GM19468 (cell line): ENCODE results near the gene TRAF3.
"Not testable (repeated sequence)": the region's sequence is repeated elsewhere in the genome, so short reads cannot be mapped to it uniquely, and the experiment has no call there.

Experiments
- ATAC-seq: cut with Tn5 transposase; IDR thresholded peaks from one replicate; pipeline ENCODE4 v1.9.1; 2021; ENCODE audit warnings: mild to moderate bottlenecking, moderate library complexity, moderate number of reproducible peaks; ENCODE audit not compliant: unreplicated experiment; ENCODE audit errors: extremely low read depth

TRAF3 gene

DNA sequence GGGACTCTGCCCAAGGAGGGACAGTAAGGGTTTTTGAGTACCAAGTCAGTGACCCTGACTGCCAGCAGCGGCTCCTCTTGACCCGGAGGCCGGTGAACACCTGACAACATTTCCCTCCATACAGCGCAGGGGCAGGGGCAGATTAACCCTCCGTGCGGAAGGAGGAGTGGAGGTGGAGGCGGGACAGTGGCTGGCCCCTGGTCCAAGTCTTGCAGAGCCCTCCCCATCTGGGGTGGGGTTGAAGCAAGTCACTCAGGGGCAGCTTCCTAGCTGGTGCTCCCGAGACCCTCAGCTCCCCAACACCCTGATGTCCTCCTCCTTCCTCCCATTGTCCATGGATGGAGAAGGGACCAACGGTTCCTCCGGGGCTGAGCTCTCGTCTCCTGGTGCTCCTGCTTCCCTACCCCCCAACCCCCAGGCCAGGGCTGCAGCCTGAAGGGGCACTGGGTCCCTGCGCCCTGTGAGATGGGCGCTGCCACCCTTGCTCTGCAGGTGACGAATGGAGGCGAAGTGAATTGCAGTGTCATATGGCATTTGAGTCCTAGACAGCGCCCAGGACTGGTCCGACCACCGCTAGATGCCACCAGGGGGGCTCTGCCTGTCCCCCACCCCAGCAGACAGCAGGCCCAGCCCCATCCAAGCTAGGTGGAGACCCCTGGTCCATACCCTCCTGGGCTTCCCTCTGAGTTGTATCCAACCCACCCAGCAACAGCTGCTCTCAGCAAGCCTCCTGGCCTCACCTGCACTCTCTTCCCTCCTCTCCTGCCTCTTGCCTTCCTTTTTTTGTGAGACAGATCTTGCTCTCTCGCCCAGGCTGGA, 138.3 kb downstream of the TRAF3 start:
- ATAC-seq: no peak

- no peak for ATAC-seq
These were observed 139.3 kb downstream of the TRAF3 start for GRCh38 chr14:102916347-102917055.

DNA sequence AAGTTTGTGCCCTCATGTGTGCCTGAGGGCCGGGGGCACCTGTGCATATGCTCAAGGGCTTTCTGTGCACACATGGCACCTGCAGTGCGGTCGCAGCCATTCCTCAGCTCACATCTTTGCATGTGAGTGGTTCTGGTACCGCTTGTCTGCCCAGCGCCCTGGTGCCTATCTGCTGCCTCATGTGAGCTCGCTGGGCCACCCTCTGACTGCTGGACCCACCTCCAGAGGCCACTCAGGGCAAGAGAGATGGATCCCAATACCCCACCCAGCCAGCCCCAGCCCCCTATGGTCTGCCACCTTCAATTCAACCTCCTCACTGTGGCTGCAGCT, 139.8 kb downstream of the TRAF3 start:
- no peak for ATAC-seq

DNA sequence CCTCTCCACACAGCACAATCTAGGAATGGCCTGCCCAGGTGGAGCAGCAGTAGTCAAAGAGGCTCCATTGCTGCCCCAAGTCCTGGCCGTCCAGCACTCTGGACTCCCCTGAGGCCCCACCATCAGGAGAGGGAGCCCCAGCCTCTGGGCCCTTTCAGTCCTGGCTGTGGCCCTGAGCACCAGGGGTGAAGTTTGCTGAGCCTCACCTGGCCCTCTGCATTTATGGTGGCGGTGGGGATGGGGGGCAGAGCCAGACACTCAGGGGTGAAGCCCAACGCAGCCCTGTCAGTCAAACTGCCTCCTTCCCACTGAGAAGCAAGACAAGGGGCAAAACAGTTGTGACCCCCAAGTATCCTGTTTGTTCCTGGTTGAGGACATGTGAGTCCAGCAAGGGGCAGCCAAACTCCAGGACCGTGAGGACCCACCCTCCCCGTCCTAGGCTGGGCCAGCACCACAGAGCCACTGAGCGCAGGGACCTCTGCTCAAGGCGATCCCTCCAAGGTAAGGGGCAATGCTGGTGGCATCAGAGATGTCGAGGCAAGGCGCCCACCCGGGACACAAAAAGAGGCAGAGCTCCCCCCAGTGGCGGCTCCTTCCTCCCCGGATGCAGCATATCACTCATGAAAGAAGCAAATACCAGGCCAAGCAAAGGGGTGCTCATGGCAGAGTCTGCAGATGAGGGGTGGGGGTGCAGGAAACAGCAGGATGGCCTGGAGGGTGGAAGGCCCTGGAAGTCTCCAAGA, 140.4 kb downstream of the TRAF3 start:
- no peak for ATAC-seq

GRCh38 chr14:102918438-102918837, 141.2 kb downstream of the TRAF3 start:
- no peak for ATAC-seq

GRCh38 chr14:102920273-102920997, 143.2 kb downstream of the TRAF3 start:
- ATAC-seq: no peak

- no peak for ATAC-seq
These were observed 143.7 kb downstream of the TRAF3 start for GRCh38 chr14:102920998-102921304.

DNA sequence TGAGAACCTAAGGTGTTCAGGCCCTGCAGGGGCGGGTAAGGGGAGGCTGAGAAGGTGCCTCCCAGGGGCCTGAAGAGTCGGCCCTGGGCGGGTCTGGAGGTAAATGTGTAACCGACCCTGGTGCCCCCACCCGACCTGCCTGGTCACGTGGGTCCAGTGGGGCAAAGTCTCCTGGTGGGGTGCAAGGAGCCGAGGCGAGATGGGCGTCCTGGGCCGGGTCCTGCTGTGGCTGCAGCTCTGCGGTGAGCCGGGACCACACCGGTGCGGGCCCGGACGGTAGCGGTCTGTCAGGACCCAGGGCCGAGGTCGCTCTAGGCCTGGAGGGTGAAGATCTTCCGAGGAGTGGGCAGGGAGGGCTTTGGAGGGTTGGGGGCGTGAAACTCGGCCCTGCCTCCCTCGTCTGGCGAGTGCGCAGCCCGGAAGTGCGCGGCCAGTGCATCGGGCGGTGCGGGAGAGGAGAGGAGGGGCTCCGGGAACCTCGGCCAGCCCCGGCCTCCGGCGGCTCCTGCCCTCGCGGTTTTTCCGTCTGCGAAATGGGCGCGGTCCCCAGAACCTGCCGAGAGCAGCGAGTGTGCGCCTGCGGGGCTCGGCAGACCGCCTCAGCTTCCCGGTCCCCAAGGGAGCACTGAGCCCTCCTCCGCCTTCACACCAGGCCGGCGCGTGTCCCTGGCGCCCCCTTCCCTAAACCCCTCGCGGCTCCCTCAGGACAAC, 145.4 kb downstream of the TRAF3 start, which contains the start of gene AMN:
Gene AMN (plus strand): TSS at position 174 of the 711 bp plus-strand sequence. CDS start 26 bp downstream, at position 200.
- no peak for ATAC-seq

GRCh38 chr14:102923201-102923924, 146.1 kb downstream of the TRAF3 start:
- ATAC-seq: no peak

- no peak for ATAC-seq
These were observed 146.8 kb downstream of the TRAF3 start for GRCh38 chr14:102923925-102924486.

- no peak for ATAC-seq
These were observed 147.7 kb downstream of the TRAF3 start for GRCh38 chr14:102924632-102925588.

DNA sequence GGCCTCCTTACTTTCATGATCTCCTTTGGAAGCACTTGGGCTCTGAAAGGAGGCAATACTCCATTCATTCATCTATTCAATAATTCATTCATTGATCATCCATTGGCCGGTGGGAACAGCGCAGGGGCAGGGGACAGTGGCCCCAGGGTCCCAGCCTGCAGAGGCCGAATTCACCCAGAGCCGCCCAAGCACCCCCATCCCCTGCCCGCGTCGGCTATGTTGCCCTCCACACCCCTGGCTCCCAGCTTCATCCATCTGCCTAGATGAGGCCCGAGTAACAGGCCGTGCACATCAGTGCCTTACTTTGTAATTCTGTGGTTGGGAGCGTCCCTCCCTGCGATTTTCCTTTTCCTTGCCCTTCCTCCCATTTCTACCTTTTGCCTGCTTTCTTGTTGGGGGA, 148.4 kb downstream of the TRAF3 start:
- ATAC-seq: no peak

GRCh38 chr14:102926104-102926503, 148.9 kb downstream of the TRAF3 start:
- ATAC-seq: no peak

DNA sequence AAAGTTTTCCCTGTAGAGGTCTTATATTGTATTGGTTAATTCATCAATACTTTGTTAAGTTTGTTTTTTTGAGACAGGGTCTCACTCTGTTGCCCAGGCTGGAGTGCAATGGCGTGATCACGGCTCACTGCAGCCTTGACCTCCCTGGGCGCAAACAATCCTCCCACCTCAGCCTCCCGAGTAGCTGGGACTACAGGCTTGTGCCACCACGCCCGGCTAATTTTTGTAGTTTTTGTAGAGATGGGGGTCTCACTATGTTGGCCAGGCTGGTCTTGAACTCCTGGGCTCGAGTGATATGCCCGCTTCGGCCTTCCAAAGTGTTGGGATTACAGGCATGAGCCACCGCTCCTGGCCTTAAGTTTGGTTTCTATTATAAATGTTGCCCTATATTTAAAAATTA, 149.6 kb downstream of the TRAF3 start:
- ATAC-seq: not testable (repeated sequence)

DNA sequence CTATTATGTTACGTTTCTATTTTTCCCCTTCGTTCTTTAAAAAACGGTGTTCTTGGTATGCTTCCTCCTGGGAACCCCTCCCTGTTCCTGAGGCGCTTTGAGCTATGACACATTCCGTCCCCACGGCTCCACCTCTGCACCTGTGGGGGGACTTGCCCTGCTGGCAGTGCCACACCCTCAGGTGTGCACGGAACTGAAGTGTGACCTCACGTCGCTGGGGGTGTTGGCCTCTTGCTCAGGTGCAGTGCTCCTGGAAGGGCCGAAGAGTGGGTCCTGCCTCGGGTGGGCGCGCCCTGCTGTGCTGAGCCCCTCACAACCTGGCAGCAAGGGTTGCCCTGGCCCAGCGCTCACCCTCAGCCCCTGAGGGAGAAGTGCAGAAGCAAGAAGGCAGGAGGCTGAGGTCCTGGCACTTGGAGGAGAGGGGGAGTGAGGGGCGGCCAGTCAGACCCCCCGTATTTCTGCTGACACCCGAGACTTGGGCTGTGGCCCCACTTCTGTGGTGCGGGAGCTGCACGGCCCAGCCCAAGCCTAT, 150.2 kb downstream of the TRAF3 start:
- no peak for ATAC-seq

DNA sequence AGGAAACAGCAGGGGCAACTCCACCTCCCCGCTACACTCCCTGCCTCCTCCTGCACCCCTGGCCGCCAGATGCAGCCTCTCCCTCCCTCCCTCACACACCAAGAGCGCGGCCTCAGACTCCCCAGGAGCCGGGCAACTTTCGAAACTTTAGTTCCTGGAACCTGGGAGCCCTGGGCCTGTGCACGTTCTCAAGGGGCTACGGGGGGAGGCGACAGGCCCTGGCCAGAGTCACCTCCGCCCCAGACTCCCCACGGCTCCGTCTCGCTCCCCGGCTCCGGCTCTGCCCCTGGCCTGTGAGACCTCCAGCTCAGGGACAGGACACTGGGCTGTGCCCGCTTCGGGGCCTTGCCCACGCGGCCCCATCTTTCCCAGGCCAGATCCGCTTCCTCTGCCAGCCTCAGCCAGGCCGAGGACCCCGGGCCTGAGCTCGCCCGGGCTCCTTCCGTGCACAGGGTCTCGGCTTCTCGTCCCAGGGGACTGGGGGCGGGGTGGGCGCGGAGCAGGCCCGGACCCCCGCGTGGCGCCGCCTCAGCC, 150.7 kb downstream of the TRAF3 start:
- ATAC-seq: no peak
